SK-N-SH (cell line): ENCODE measurements around the gene CLSTN2. TPM values are rescaled to one million over a fixed set of nuclear protein-coding genes. Genes with fewer than 3 reads are reported as not detected.

Experiments
- CTCF ChIA-PET: fragments of 300-600, 350-600 bp; formaldehyde crosslinking; extraction: SDS; loops from one replicate; lab custom pipeline; 2021; lab: Yijun Ruan, JAX
- POLR2A ChIA-PET: fragments of 350-600 bp; sonication (Branson Sonifier 250); formaldehyde crosslinking; extraction: SDS; loops from one replicate; lab custom pipeline; 2020; ENCODE audit warnings: antibody characterized with exemption, inconsistent platforms; lab: Yijun Ruan, JAX
- DNase-seq: peaks from one replicate; pipeline ENCODE4 v3.0.0; 2012
- H2AFZ ChIP-seq: fragments of 200-600 bp; sonication (generic); 2 replicates; pipeline ENCODE4 v1.8.1; 2016; ENCODE audit warnings: antibody characterized with exemption, mild to moderate bottlenecking, low read depth
- H3F3A ChIP-seq: fragments of 200-600 bp; sonication (generic); replicated peaks from 2 replicates; pipeline ENCODE3; 2016; ENCODE audit warnings: antibody characterized with exemption, mild to moderate bottlenecking; ENCODE audit not compliant: insufficient read depth
- H3K27ac ChIP-seq, 2 experiments: fragments of 200-500 bp in 1 of 2; fragments of 200-600 bp in 1 of 2; sonication (Bioruptor generic) in 1 of 2; sonication (generic), shearing (Covaris generic) in 1 of 2; 2 replicates each; pipeline versions ENCODE4 v1.5.1 to v1.6.1; 2014 to 2016; ENCODE audit warnings: low read depth in 2 of 2, inconsistent platforms in 1 of 2, low read length in 1 of 2, mild to moderate bottlenecking in 1 of 2, mixed read lengths in 1 of 2
- H3K27me3 ChIP-seq: fragments of 200-600 bp; sonication (generic), shearing (Covaris generic); 2 replicates; pipeline ENCODE4 v1.6.1; 2016; ENCODE audit warnings: mixed run types; ENCODE audit not compliant: insufficient read depth
- H3K36me3 ChIP-seq, 2 experiments: fragments of 200-500 bp in 1 of 2; fragments of 200-600 bp in 1 of 2; sonication (Bioruptor generic) in 1 of 2; sonication (generic) in 1 of 2; replicated peaks in 1 of 2; 2 replicates each; pipeline versions ENCODE3 to v1.5.1; 2014 to 2016; ENCODE audit warnings: low read length in 1 of 2, mild to moderate bottlenecking in 1 of 2; ENCODE audit not compliant: insufficient read depth in 2 of 2, control insufficient read depth in 1 of 2
- H3K4me1 ChIP-seq, 2 experiments: fragments of 200-500 bp in 1 of 2; fragments of 200-600 bp in 1 of 2; sonication (Bioruptor generic) in 1 of 2; sonication (generic), shearing (Covaris generic) in 1 of 2; 2 replicates each; pipeline versions ENCODE4 v1.5.1 to v1.6.1; 2014 to 2016; ENCODE audit warnings: low read depth in 1 of 2, low read length in 1 of 2, mixed run types in 1 of 2; ENCODE audit not compliant: insufficient read depth in 2 of 2, control insufficient read depth in 1 of 2
- H3K4me2 ChIP-seq: fragments of 200-600 bp; sonication (generic), shearing (Covaris generic); 2 replicates; pipeline ENCODE4 v1.6.1; 2017; ENCODE audit warnings: mixed run types
- H3K4me3 ChIP-seq, 2 experiments: fragments of 200-500 bp in 1 of 2; fragments of 200-600 bp in 1 of 2; sonication (Bioruptor generic) in 1 of 2; sonication (generic), shearing (Covaris generic) in 1 of 2; 2 replicates each; pipeline versions ENCODE4 v1.5.1 to v1.8.1; 2014 to 2016; ENCODE audit warnings: low read depth in 2 of 2, inconsistent platforms in 1 of 2, low read length in 1 of 2, mild to moderate bottlenecking in 1 of 2, mixed read lengths in 1 of 2, moderate library complexity in 1 of 2
- H3K79me2 ChIP-seq: fragments of 200-600 bp; sonication (generic); 2 replicates; pipeline ENCODE4 v1.8.1; 2017; ENCODE audit warnings: mild to moderate bottlenecking; ENCODE audit not compliant: insufficient read depth
- H3K9ac ChIP-seq: fragments of 200-600 bp; sonication (generic); 2 replicates; pipeline ENCODE4 v1.6.1; 2017; ENCODE audit warnings: mixed run types
- H3K9me2 ChIP-seq: fragments of 200-600 bp; sonication (generic); 2 replicates; pipeline ENCODE4 v1.6.1; 2017; ENCODE audit warnings: mixed run types
- H3K9me3 ChIP-seq: fragments of 200-600 bp; sonication (generic); 2 replicates; pipeline ENCODE4 v1.6.1; 2017; ENCODE audit warnings: mixed run types, mild to moderate bottlenecking, moderate library complexity
- H4K20me1 ChIP-seq: fragments of 200-600 bp; sonication (generic); 2 replicates; pipeline ENCODE4 v1.6.1; 2017; ENCODE audit warnings: mild to moderate bottlenecking, mixed run types; ENCODE audit not compliant: insufficient read depth
- EZH2phosphoT487 ChIP-seq: fragments of 200-600 bp; sonication (generic); IDR thresholded peaks from 2 replicates; pipeline ENCODE4 v1.6.1; 2017; ENCODE audit warnings: low read depth, mixed run types, mild to moderate bottlenecking, antibody characterized with exemption, moderate library complexity, borderline replicate concordance
- FOXJ3 ChIP-seq: sonication (generic); formaldehyde crosslinking; IDR thresholded peaks from 2 replicates; pipeline ENCODE4 v1.5.1; 2020; ENCODE audit warnings: mild to moderate bottlenecking, missing genetic modification reagents
- GABPA ChIP-seq: IDR thresholded peaks from 2 replicates; pipeline ENCODE4 v1.4.0; 2012; ENCODE audit warnings: low read depth, mild to moderate bottlenecking
- GATA2 ChIP-seq: sonication (generic); formaldehyde crosslinking; IDR thresholded peaks from 2 replicates; pipeline ENCODE4 v1.5.0; 2020; ENCODE audit warnings: mild to moderate bottlenecking, missing genetic modification reagents
- MXI1 ChIP-seq: IDR thresholded peaks from 2 replicates; pipeline ENCODE4 v1.6.1; 2012; ENCODE audit warnings: mild to moderate bottlenecking, low read depth, low read length, improper control_type of control experiment
- NRF1 ChIP-seq: IDR thresholded peaks from 2 replicates; pipeline ENCODE4 v1.6.1; 2012; ENCODE audit warnings: low read depth, mild to moderate bottlenecking, low read length
- POLR2AphosphoS5 ChIP-seq: IDR thresholded peaks from 2 replicates; pipeline ENCODE4 v1.6.1; 2012; ENCODE audit warnings: low read depth, low read length
- RXRA ChIP-seq: IDR thresholded peaks from 2 replicates; pipeline ENCODE4 v1.4.0; 2012; ENCODE audit warnings: low read depth, mild to moderate bottlenecking, borderline replicate concordance
- SIN3A ChIP-seq: IDR thresholded peaks from 2 replicates; pipeline ENCODE4 v1.6.1; 2012; ENCODE audit warnings: low read depth, mild to moderate bottlenecking, low read length, moderate library complexity, borderline replicate concordance
- TAF1 ChIP-seq: IDR thresholded peaks from 2 replicates; pipeline ENCODE4 v1.6.1; 2012; ENCODE audit warnings: low read depth, mild to moderate bottlenecking, low read length, moderate library complexity, borderline replicate concordance
- TCF12 ChIP-seq: IDR thresholded peaks from 2 replicates; pipeline ENCODE4 v1.4.0; 2012
- USF1 ChIP-seq: IDR thresholded peaks from 2 replicates; pipeline ENCODE4 v1.4.0; 2012; ENCODE audit warnings: low read depth, borderline replicate concordance
- WGBS: methylation state at CpG from one replicate; pipeline ENCODE4 v1.1.6; 2017; ENCODE audit warnings: low lambda C conversion rate; 5-methylcytosine and 5-hydroxymethylcytosine counted together
- polyA plus RNA-seq, 3 experiments: library from polyadenylated mRNA; depleted of rRNA; stranded (reverse); fragments of >200 nt; gene quantifications; 2 replicates each; pipeline ENCODE4 v1.2.3, GENCODE V29; 2012
- TF ChIP-seq, protein P1 (sequence below): fragments of 200-600 bp; sonication (generic); IDR thresholded peaks from 2 replicates; pipeline ENCODE4 v1.6.1; 2017; ENCODE audit warnings: antibody characterized with exemption, mild to moderate bottlenecking, moderate library complexity

The CLSTN2 gene
- polyA plus RNA-seq, 1 of the 3 experiments (the other 2 are of a cell fraction) = 0.02 TPM

DNA sequence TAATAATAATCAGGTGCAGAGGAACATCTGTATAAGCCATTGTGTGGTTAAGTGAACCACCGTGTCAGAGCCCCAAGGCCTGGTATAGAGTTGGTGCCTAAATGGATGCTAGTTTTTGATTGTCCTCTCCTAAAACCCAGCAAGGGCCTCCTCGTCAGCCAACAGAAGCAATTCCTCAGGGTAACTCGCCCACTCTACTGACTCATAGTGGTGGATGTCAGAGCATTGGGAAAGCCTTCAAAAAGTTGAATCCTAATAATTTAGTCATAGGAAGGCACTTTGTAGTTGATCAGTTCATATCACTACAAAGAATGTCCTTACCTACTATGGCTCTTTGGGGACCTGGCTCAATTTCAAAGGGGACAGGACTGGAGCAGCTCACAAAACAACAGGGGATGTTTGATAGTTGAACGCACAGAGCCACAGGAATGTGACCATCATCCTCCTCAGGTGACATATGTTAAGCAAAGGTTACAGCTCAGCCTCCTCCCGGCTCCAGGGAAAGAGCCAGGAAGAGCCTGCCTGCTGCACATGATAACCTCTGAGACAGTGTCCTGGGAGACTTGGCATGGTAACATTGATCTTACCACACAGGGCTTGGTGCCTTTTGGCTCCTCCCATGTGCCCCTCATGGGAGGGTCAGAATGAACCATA is 338.7 kb downstream of the CLSTN2 start:
- H4K20me1 ChIP-seq = no peaks in the 10 kb centered on the region
- DNase-seq = no peak
- CTCF ChIA-PET = no interaction called here
- H3K27ac ChIP-seq = no peak overlapping the region
- H3K36me3 ChIP-seq = no peaks in the 10 kb centered on the region
- H3K4me1 ChIP-seq = no peaks in the 10 kb centered on the region
- H3K27me3 ChIP-seq = no peaks in the 10 kb centered on the region
- POLR2A ChIA-PET = no interaction called here
- H3F3A ChIP-seq = no peaks in the 10 kb centered on the region
- no peaks in the 10 kb centered on the region for H3K9me2 ChIP-seq
- H3K79me2 ChIP-seq = no peaks in the 10 kb centered on the region
- 29% methylated on average over 5 of the region's 5 CpGs for WGBS
- H3K4me2 ChIP-seq = no peak overlapping the region
- H2AFZ ChIP-seq = no peak overlapping the region
- no peak overlapping the region for H3K9ac ChIP-seq
- TF ChIP-seq, protein P1, sequence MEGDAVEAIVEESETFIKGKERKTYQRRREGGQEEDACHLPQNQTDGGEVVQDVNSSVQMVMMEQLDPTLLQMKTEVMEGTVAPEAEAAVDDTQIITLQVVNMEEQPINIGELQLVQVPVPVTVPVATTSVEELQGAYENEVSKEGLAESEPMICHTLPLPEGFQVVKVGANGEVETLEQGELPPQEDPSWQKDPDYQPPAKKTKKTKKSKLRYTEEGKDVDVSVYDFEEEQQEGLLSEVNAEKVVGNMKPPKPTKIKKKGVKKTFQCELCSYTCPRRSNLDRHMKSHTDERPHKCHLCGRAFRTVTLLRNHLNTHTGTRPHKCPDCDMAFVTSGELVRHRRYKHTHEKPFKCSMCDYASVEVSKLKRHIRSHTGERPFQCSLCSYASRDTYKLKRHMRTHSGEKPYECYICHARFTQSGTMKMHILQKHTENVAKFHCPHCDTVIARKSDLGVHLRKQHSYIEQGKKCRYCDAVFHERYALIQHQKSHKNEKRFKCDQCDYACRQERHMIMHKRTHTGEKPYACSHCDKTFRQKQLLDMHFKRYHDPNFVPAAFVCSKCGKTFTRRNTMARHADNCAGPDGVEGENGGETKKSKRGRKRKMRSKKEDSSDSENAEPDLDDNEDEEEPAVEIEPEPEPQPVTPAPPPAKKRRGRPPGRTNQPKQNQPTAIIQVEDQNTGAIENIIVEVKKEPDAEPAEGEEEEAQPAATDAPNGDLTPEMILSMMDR = no peak
- no peak for TF ChIP-seq GATA2
- TF ChIP-seq GABPA = no peak
- no peak overlapping the region for H3K4me3 ChIP-seq
- H3K9me3 ChIP-seq = no peaks in the 10 kb centered on the region

GRCh38 chr3:140274429-140274828 is 339.4 kb downstream of the CLSTN2 start:
- H2AFZ ChIP-seq = no peak overlapping the region
- no peak overlapping the region for H3K4me2 ChIP-seq
- ChIA-PET CTCF (no interaction called here), POLR2A (no interaction called here)
- H3K9ac ChIP-seq = no peak overlapping the region
- no peak overlapping the region for H3K4me3 ChIP-seq
- no peaks in the 10 kb centered on the region for H3K4me1 ChIP-seq
- H4K20me1 ChIP-seq = no peaks in the 10 kb centered on the region
- no peaks in the 10 kb centered on the region for H3K36me3 ChIP-seq
- H3K9me2 ChIP-seq = no peaks in the 10 kb centered on the region
- no peaks in the 10 kb centered on the region for H3K27me3 ChIP-seq
- TF ChIP-seq NRF1 (no peak), FOXJ3 (CRISPR knock-in tag) (no peak), TCF12 (no peak), GABPA (no peak), EZH2phosphoT487 (no peak), POLR2AphosphoS5 (no peak), USF1 (no peak), RXRA (no peak), MXI1 (no peak), SIN3A (no peak), TAF1 (no peak)
- TF ChIP-seq, protein P1 = no peak
- DNase-seq = no peak
- no peaks in the 10 kb centered on the region for H3F3A ChIP-seq
- no peaks in the 10 kb centered on the region for H3K9me3 ChIP-seq
- no peaks in the 10 kb centered on the region for H3K79me2 ChIP-seq
- WGBS = 26% methylated on average over 5 of the region's 5 CpGs
- H3K27ac ChIP-seq = no peak overlapping the region
